B cell (primary cell): ENCODE results near the gene DRD2. TPM values are rescaled to one million over a fixed set of nuclear protein-coding genes. Genes with fewer than 3 reads are reported as not detected.

Experiments
- ATAC-seq: fragments of 200-7000 bp; cut with Tn5 transposase; one replicate; pipeline ENCODE4 v1.10.0; 2021; ENCODE audit warnings: low read depth, mild to moderate bottlenecking, moderate number of reproducible peaks, moderate library complexity
- CTCF ChIA-PET: fragments of 350-600 bp; sonication (Branson Sonifier 250); formaldehyde crosslinking; loops from one replicate; lab custom pipeline; 2021; ENCODE audit warnings: antibody characterized with exemption, inconsistent platforms; lab: Charles Lee
- POLR2A ChIA-PET: fragments of 350-600 bp; sonication (Branson Sonifier 250); formaldehyde crosslinking; loops from one replicate; lab custom pipeline; 2021; ENCODE audit warnings: antibody characterized with exemption; lab: Charles Lee
- DNase-seq: peaks from one replicate; pipeline ENCODE4 v3.0.0; 2013
- H2AFZ ChIP-seq: 2 replicates; pipeline ENCODE4 v1.6.1; 2012; ENCODE audit warnings: mild to moderate bottlenecking, low read depth, low read length; ENCODE audit not compliant: insufficient read depth, poor library complexity, severe bottlenecking
- H3K27ac ChIP-seq, 2 donors: 1 replicate in 1 of 2; 2 replicates in 1 of 2; pipeline ENCODE4 v1.5.1; 2012 to 2013; ENCODE audit warnings: low read length in 2 of 2, mild to moderate bottlenecking in 2 of 2, moderate library complexity in 1 of 2
- H3K27me3 ChIP-seq, 4 experiments: fragments of 200-600 bp in 1 of 4; sonication (generic) in 1 of 4; replicated peaks in 1 of 4; 1 replicate in 2 of 4; 2 replicates in 2 of 4; pipeline versions ENCODE4 v1.6.1 to v1.7.0; 2013 to 2016; ENCODE audit warnings: low read length in 3 of 4, mild to moderate bottlenecking in 2 of 4, mixed read lengths in 1 of 4, moderate library complexity in 1 of 4; ENCODE audit not compliant: insufficient read depth in 4 of 4, control insufficient read depth in 3 of 4; ENCODE audit errors: control extremely low read depth in 1 of 4
- H3K36me3 ChIP-seq, 2 experiments: replicated peaks in 1 of 2; 1 replicate in 1 of 2; 2 replicates in 1 of 2; pipeline versions ENCODE4 v1.6.1 to v1.7.1; 2013; ENCODE audit warnings: low read length in 1 of 2; ENCODE audit not compliant: insufficient read depth in 2 of 2, control insufficient read depth in 1 of 2; ENCODE audit errors: control extremely low read depth in 1 of 2, extremely low read depth in 1 of 2
- H3K4me1 ChIP-seq, 2 donors: fragments of 200-600 bp in 1 of 2; sonication (generic) in 1 of 2; 1 replicate in 1 of 2; 2 replicates in 1 of 2; pipeline versions ENCODE4 v1.5.1 to v1.6.1; 2013 to 2017; ENCODE audit warnings: low read length in 2 of 2; ENCODE audit not compliant: control insufficient read depth in 2 of 2, insufficient read depth in 2 of 2
- H3K4me2 ChIP-seq: replicated peaks from 2 replicates; pipeline ENCODE3; 2012; ENCODE audit warnings: mild to moderate bottlenecking, low read depth, low read length; ENCODE audit not compliant: poor library complexity, severe bottlenecking
- H3K4me3 ChIP-seq, 5 experiments: fragments of 200-600 bp in 1 of 5; sonication (generic) in 1 of 5; 1 replicate in 3 of 5; 2 replicates in 2 of 5; pipeline versions ENCODE4 v1.5.1 to v1.7.0; 2011 to 2016; ENCODE audit warnings: low read length in 4 of 5, mild to moderate bottlenecking in 4 of 5, low read depth in 2 of 5, control low read depth in 1 of 5, moderate library complexity in 1 of 5; ENCODE audit not compliant: insufficient read depth in 1 of 5; ENCODE audit errors: control extremely low read depth in 1 of 5, extremely low read depth in 1 of 5
- H3K79me2 ChIP-seq: fragments of 200-600 bp; sonication (generic); one replicate; pipeline ENCODE4 v1.6.0; 2016; ENCODE audit warnings: low read length; ENCODE audit not compliant: control insufficient read depth, insufficient read depth
- H3K9ac ChIP-seq: fragments of 200-600 bp; sonication (generic); 2 replicates; pipeline ENCODE4 v1.6.1; 2017; ENCODE audit warnings: mild to moderate bottlenecking, low read length, moderate library complexity
- H3K9me3 ChIP-seq, 3 donors: one replicate each; pipeline versions ENCODE4 v1.6.1 to v1.7.1; 2013; ENCODE audit warnings: low read length in 2 of 3; ENCODE audit not compliant: control insufficient read depth in 2 of 3, insufficient read depth in 1 of 3; ENCODE audit errors: control extremely low read depth in 1 of 3
- H4K20me1 ChIP-seq: 2 replicates; pipeline ENCODE4 v1.6.0; 2012; ENCODE audit warnings: mild to moderate bottlenecking, low read length; ENCODE audit not compliant: insufficient read depth, control insufficient read depth, poor library complexity, severe bottlenecking
- H3K27ac Mint-ChIP-seq: one replicate; pipeline ENCODE4 v1.8.0; 2021; ENCODE audit warnings: mixed read lengths
- H3K27me3 Mint-ChIP-seq: one replicate; pipeline ENCODE4 v1.8.0; 2021; ENCODE audit warnings: mixed read lengths
- H3K4me1 Mint-ChIP-seq: one replicate; pipeline ENCODE4 v1.8.0; 2021; ENCODE audit warnings: mixed read lengths
- H3K4me3 Mint-ChIP-seq: one replicate; pipeline ENCODE4 v1.8.0; 2021; ENCODE audit warnings: mixed read lengths
- H3K9me3 Mint-ChIP-seq: one replicate; pipeline ENCODE4 v1.8.0; 2022; ENCODE audit warnings: mixed read lengths; ENCODE audit not compliant: insufficient read depth
- EZH2 ChIP-seq: IDR thresholded peaks from 2 replicates; pipeline ENCODE4 v1.6.1; 2012; ENCODE audit warnings: borderline replicate concordance, low read depth, mild to moderate bottlenecking, moderate library complexity, low read length; ENCODE audit not compliant: insufficient read depth, poor library complexity, severe bottlenecking
- WGBS: methylation state at CpG from one replicate; pipeline ENCODE4 v1.1.5; 2013; ENCODE audit warnings: missing lambda C conversion rate; ENCODE audit not compliant: insufficient coverage; 5-methylcytosine and 5-hydroxymethylcytosine counted together
- intact Hi-C: fragments of 100-400 bp; cut with micrococcal nuclease; formaldehyde crosslinking; loops from one replicate; pipeline ENCODE4 v1.10.0; 2022
- polyA plus RNA-seq: library from polyadenylated mRNA; depleted of rRNA; stranded (reverse); fragments of >200 nt; gene quantifications from 2 replicates; pipeline ENCODE4 v1.2.3, GENCODE V29; 2012
- total RNA-seq, 2 donors: library from RNA; stranded (reverse); fragments of 120-200 nt in 1 of 2; gene quantifications; 1 replicate in 1 of 2; 2 replicates in 1 of 2; pipeline versions ENCODE4 v1.2.3 to v1.2.4, GENCODE V29; 2013 to 2022
- TF ChIP-seq, protein P1 (sequence below): fragments of 200-600 bp; IDR thresholded peaks from one replicate; pipeline ENCODE4 v1.8.0; 2022; ENCODE audit warnings: antibody characterized with exemption, mild to moderate bottlenecking

DRD2 gene
- total and polyA plus RNA-seq, 2 donors (not counting 1 experiment from before 2014, with no cell fraction given): not detected

DNA sequence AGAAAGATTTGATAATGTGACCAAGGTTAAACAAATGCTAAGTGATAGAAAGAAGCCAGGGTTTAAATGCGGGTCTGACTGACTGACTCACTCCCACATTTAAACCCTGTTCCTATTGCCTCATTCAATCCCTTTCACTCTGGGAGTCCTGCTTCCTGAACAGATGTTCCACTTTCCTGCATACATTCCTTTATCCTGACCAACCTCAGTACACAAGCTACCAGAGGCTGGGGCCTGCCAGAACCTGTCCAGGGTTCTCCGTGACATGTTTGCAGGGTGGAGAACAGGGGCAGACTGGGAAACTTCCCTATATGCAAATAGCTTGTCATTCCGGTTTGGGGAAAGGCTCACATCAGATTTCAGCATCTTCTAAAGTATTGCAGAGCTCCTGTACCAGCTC is 90.6 kb downstream of the DRD2 start:
- Histone ChIP-seq H2AFZ (no peak overlapping the region), H3K36me3 (no peaks in the 10 kb centered on the region), H3K79me2 (no peaks in the 10 kb centered on the region), H3K9ac (no peak overlapping the region), H3K4me2 (no peak overlapping the region), H3K9me3 (peaks cover 0 to 11% (median 0%) of the 10 kb centered on the region in 3 donors), H3K27me3 (peaks cover 0 to 27% (median 16%) of the 10 kb centered on the region in 4 experiments), H3K4me3 (no peak overlapping the region), H3K27ac (no peak overlapping the region), H4K20me1 (no peaks in the 10 kb centered on the region), H3K4me1 (peaks cover 0 to 9% of the 10 kb centered on the region in 2 donors)
- DNase-seq (no peak), ATAC-seq (no peak)
- H3K4me3 Mint-ChIP-seq: no peak overlapping the region
- no peak overlapping the region for H3K27ac Mint-ChIP-seq
- TF ChIP-seq EZH2: no peak
- TF ChIP-seq, protein P1, sequence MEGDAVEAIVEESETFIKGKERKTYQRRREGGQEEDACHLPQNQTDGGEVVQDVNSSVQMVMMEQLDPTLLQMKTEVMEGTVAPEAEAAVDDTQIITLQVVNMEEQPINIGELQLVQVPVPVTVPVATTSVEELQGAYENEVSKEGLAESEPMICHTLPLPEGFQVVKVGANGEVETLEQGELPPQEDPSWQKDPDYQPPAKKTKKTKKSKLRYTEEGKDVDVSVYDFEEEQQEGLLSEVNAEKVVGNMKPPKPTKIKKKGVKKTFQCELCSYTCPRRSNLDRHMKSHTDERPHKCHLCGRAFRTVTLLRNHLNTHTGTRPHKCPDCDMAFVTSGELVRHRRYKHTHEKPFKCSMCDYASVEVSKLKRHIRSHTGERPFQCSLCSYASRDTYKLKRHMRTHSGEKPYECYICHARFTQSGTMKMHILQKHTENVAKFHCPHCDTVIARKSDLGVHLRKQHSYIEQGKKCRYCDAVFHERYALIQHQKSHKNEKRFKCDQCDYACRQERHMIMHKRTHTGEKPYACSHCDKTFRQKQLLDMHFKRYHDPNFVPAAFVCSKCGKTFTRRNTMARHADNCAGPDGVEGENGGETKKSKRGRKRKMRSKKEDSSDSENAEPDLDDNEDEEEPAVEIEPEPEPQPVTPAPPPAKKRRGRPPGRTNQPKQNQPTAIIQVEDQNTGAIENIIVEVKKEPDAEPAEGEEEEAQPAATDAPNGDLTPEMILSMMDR: no peak
- H3K27me3 Mint-ChIP-seq: peaks cover 4% of the 10 kb centered on the region
- H3K9me3 Mint-ChIP-seq: peaks cover 4% of the 10 kb centered on the region
- ChIA-PET CTCF (interaction anchor here (0.6 kb wide), 1 partner anchor 9 kb away, joined by 4 read pairs; no protein-coding TSS in a partner anchor), POLR2A (no interaction called here)
- intact Hi-C loops: no loop called here
- WGBS: 95% methylated on average over 3 of the region's 3 CpGs
- H3K4me1 Mint-ChIP-seq: no peaks in the 10 kb centered on the region

DNA sequence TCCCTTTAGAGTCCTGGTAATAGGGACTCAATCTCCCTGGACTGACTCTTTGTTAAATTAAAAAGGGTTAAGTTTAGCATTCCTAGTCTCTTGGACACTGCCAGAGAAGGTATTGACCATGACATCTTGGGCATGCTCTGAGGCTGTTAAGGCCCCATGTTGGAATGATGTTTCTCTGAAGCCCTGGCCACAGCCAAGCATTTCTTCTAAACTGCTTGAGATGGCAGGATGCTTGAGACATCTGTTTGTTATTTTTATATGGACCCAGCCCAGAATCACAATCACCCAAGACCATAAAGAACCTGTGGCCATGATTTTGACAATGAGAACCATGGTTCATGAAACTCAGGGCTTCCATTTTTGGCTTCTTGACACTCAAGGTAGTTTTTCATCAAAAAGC is 93.1 kb downstream of the DRD2 start:
- Mint-ChIP-seq H3K27ac (no peak overlapping the region), H3K4me3 (no peak overlapping the region), H3K4me1 (peaks cover 8% of the 10 kb centered on the region), H3K9me3 (peaks cover 4% of the 10 kb centered on the region), H3K27me3 (peaks cover 2% of the 10 kb centered on the region)
- Histone ChIP-seq H3K4me3 (no peak overlapping the region), H4K20me1 (no peaks in the 10 kb centered on the region), H3K4me1 (peaks cover 0 to under 1% of the 10 kb centered on the region in 2 donors), H3K79me2 (no peaks in the 10 kb centered on the region), H3K36me3 (no peaks in the 10 kb centered on the region), H3K9ac (no peak overlapping the region), H3K27ac (no peak overlapping the region), H3K9me3 (no peaks in the 10 kb centered on the region), H3K27me3 (peaks cover 0 to 3% (median 1%) of the 10 kb centered on the region in 4 experiments), H2AFZ (no peak overlapping the region), H3K4me2 (no peak overlapping the region)
- ChIA-PET CTCF (no interaction called here), POLR2A (no interaction called here)
- intact Hi-C loops: no loop called here
- no peak for ATAC-seq
- no peak for TF ChIP-seq EZH2
- TF ChIP-seq, protein P1: no peak
- no peak for DNase-seq
